ENCODE measurements around the gene CSNK2A2. TPM values are rescaled to one million over a fixed set of nuclear protein-coding genes. Genes with fewer than 3 reads are reported as not detected.

CSNK2A2 gene
- total RNA-seq, 6 experiments from 2014 or later, result 57.7 to 66.8 (median 61.2) TPM

GRCh38 chr16:58124601-58124915 is 73.3 kb downstream of the CSNK2A2 start:
- peaks cover 3% of the 10 kb centered on the region; the same call in 1 of the 2 replicates for H3K9me3 Mint-ChIP-seq
- H3K36me3 Mint-ChIP-seq (ENCODE audit: low read depth), result peaks cover 3% of the 10 kb centered on the region; the same call in 1 of the 2 replicates
- no peak for TF ChIP-seq CTCF (IDR thresholded peaks at IDR 0.05)
- H3K4me3 Mint-ChIP-seq, result no peak overlapping the region
- no peaks in the 10 kb centered on the region; the same call in 1 of the 2 replicates for H3K27me3 Mint-ChIP-seq (ENCODE audit: insufficient read depth)
- DNase-seq, result peak; percentile 62
- peak overlapping the region; percentile 39 for H3K27ac Mint-ChIP-seq
- H3K4me1 Mint-ChIP-seq (ENCODE audit: low read depth), result peaks cover 76% of the 10 kb centered on the region

- Mint-ChIP-seq H3K4me3 (no peak overlapping the region; the same call in 1 of the 2 replicates), H3K27ac (peak overlapping the region; percentile 39), H3K9me3 (no peaks in the 10 kb centered on the region), H3K27me3 (ENCODE audit: insufficient read depth) (no peaks in the 10 kb centered on the region; the same call in 1 of the 2 replicates), H3K4me1 (ENCODE audit: low read depth) (peaks cover 72% of the 10 kb centered on the region), H3K36me3 (ENCODE audit: low read depth) (no peaks in the 10 kb centered on the region)
- no peak for DNase-seq
- TF ChIP-seq CTCF (IDR thresholded peaks at IDR 0.05), result no peak
Measured at GRCh38 chr16:58123896-58124600, 73.9 kb downstream of the CSNK2A2 start.

- no peaks in the 10 kb centered on the region for H3K9me3 Mint-ChIP-seq
- TF ChIP-seq CTCF (IDR thresholded peaks at IDR 0.05), result no peak
- H3K4me3 Mint-ChIP-seq, result peak overlapping the region; percentile 68
- no peak for DNase-seq
- H3K36me3 Mint-ChIP-seq (ENCODE audit: low read depth), result no peaks in the 10 kb centered on the region
- peaks cover 63% of the 10 kb centered on the region for H3K4me1 Mint-ChIP-seq (ENCODE audit: low read depth)
- H3K27me3 Mint-ChIP-seq (ENCODE audit: insufficient read depth), result no peaks in the 10 kb centered on the region; the same call in 1 of the 2 replicates
- peak overlapping the region; percentile 42 for H3K27ac Mint-ChIP-seq
Measured at GRCh38 chr16:58121132-58121531, 76.8 kb downstream of the CSNK2A2 start.

- H3K4me3 Mint-ChIP-seq, result no peak overlapping the region; the same call in 1 of the 2 replicates
- no peak for DNase-seq
- no peaks in the 10 kb centered on the region; the same call in 1 of the 2 replicates for H3K27me3 Mint-ChIP-seq (ENCODE audit: insufficient read depth)
- H3K9me3 Mint-ChIP-seq, result no peaks in the 10 kb centered on the region
- H3K27ac Mint-ChIP-seq, result peak overlapping the region; percentile 42
- TF ChIP-seq CTCF (IDR thresholded peaks at IDR 0.05), result no peak
- H3K36me3 Mint-ChIP-seq (ENCODE audit: low read depth), result peaks cover 4% of the 10 kb centered on the region; the same call in 1 of the 2 replicates
- peaks cover 56% of the 10 kb centered on the region for H3K4me1 Mint-ChIP-seq (ENCODE audit: low read depth)
Measured at GRCh38 chr16:58120234-58120633, 77.7 kb downstream of the CSNK2A2 start.

GRCh38 chr16:58119509-58119845 is 78.4 kb downstream of the CSNK2A2 start:
- H3K9me3 Mint-ChIP-seq, result no peaks in the 10 kb centered on the region
- no peak for DNase-seq
- H3K4me1 Mint-ChIP-seq (ENCODE audit: low read depth), result peaks cover 48% of the 10 kb centered on the region
- H3K36me3 Mint-ChIP-seq (ENCODE audit: low read depth), result peaks cover 10% of the 10 kb centered on the region; the same call in 1 of the 2 replicates
- no peak overlapping the region for H3K27ac Mint-ChIP-seq
- TF ChIP-seq CTCF (IDR thresholded peaks at IDR 0.05), result no peak
- no peak overlapping the region for H3K4me3 Mint-ChIP-seq
- no peaks in the 10 kb centered on the region; the same call in 1 of the 2 replicates for H3K27me3 Mint-ChIP-seq (ENCODE audit: insufficient read depth)

Measured in HFFc6 (cell line).